GM12874 (cell line): ENCODE data around the gene GARS1.

ENCODE experiments used
- TF ChIP-seq, protein P1 (sequence below): IDR thresholded peaks from 2 replicates; pipeline ENCODE4 v1.5.1; 2011; ENCODE audit warnings: low read depth, mild to moderate bottlenecking, control low read depth, low read length, moderate library complexity; ENCODE audit not compliant: insufficient read depth

Gene GARS1

DNA sequence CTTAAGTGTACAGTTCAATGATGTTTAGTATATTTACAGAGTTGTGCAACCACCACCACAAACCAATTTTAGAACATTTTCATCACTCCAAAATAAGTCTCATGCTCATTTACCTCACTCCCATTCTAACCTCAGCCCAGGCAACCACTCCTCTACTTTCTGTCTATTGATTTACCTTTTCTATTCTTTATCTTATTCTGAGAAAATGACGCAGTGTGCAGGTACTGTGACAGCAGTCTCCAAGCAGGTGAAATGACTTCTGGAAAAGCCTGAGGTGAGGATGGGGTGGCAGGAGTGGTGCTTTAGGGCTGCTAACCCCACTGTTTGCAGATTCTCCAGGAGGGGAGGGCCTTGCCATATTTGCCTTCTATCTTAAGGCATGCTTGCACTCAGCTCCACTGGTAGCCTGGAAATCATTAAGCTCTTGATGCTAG, 39.5 kb downstream of the GARS1 start:
- TF ChIP-seq, protein P1, sequence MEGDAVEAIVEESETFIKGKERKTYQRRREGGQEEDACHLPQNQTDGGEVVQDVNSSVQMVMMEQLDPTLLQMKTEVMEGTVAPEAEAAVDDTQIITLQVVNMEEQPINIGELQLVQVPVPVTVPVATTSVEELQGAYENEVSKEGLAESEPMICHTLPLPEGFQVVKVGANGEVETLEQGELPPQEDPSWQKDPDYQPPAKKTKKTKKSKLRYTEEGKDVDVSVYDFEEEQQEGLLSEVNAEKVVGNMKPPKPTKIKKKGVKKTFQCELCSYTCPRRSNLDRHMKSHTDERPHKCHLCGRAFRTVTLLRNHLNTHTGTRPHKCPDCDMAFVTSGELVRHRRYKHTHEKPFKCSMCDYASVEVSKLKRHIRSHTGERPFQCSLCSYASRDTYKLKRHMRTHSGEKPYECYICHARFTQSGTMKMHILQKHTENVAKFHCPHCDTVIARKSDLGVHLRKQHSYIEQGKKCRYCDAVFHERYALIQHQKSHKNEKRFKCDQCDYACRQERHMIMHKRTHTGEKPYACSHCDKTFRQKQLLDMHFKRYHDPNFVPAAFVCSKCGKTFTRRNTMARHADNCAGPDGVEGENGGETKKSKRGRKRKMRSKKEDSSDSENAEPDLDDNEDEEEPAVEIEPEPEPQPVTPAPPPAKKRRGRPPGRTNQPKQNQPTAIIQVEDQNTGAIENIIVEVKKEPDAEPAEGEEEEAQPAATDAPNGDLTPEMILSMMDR, result no peak

DNA sequence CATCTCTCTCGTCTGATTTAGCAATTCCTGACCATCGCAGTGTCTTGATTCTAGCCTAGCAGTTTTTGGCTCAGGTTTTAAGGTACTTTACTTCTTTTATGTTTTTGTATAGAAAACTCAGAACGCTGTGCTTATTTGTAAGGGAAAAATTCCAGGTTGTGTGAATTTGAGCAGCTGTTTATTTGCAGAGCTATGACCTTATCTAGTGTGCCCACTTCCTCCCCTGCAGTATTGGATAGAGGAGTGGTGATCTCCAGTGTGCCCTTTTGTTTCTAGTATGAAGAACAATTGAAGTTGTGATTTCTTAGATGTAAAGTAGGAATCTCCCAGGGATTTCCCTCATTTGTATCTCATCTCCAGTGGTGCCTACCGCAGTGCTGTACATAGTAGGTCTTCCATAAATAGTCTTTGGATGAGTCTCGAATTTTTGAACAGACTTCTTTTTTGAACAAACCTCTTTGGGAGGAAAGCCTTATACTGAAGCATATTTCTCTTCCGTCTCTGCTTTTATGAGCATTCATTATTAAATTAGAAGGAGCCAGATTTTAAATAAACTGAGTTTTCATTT, 40.0 kb downstream of the GARS1 start:
- TF ChIP-seq, protein P1, result no peak

DNA sequence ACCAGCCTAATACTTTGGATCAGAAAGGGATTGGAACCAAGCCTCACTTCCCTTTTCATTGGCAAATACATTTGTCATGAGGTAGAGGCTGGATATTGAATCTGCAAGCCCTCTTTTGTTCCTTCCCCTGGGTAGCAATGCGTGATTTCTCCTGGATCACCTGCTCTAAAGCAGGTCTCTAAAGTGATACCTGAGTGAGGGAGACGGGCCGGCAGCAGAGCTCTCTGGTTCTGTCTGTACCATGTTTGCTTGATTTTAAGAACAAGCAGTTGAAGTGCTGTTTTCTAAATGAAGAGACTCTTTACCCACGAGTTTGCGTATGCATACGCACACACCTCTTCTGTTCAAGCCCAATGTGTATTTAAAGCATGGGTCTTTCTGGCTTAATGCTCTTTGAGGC, 41.1 kb downstream of the GARS1 start:
- TF ChIP-seq, protein P1, result no peak

DNA sequence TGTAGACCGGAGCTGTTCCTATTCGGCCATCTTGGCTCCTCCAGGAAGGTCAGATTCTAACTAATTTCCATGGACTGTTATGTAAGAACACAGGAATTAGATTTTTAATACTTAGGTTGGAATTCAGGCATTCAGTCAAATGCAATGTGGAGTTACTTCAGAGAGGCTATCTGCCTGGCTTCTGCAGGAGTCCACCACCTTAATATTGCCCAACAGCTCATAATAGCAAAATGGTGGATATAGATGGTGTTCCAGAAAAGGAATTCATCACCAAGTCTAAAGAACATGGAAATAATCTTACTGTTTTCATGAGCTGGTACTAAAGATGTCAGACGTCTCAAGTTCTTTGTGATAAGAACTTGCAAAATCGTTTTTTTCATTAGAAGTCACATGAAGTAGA, 48.1 kb downstream of the GARS1 start:
- TF ChIP-seq, protein P1, result no peak

DNA sequence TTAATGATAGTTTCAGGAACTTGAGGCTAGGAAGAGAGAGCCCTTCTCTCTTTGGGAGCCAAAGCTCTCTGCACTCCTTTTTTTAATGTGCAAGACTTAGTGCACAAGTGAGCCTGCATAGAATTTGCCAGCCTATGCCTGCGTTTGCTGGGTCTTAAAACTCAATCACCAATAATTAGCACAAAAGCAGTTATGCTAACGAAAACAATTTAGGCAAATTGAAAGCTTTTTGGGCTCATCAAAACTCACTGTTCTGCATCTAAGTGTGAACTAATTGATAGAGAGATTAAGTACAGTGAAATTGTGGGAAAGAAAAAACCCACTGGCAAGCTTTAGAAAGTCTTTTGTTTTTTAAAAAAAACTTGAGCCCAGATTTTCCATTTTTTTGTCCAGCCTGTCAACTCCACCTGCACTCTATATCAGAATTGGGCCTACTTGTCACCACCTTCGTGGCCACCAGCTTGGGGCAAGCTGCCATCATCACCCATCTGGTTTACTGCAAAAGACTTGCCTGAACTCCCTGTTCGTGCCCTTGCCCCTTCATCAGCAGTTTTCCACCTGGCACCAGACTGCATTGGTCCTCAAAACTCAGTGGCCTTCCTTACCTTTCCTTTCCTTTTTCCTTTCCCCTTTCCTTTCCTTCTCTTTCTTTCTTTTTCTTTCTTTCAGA, 49.7 kb downstream of the GARS1 start:
- TF ChIP-seq, protein P1, result no peak

DNA sequence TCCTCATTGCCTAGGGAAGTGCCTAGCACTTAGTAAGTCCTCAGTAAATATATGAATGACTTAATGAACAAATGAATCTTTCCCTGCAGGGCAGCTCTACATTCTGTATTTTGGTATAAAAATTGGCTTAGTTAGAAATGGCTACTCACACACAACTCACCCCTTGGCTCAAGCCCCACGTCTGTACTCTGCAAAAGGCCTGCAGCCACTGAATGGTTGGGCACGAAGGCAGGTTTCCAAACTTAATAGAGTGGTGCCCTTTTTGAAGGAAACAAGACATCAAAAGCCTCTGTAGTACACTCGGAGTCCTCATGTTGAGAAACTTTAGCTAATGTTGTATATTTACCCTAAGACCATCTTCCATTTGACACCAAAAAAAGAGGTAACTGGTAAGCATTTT, 51.0 kb downstream of the GARS1 start:
- TF ChIP-seq, protein P1, result no peak

DNA sequence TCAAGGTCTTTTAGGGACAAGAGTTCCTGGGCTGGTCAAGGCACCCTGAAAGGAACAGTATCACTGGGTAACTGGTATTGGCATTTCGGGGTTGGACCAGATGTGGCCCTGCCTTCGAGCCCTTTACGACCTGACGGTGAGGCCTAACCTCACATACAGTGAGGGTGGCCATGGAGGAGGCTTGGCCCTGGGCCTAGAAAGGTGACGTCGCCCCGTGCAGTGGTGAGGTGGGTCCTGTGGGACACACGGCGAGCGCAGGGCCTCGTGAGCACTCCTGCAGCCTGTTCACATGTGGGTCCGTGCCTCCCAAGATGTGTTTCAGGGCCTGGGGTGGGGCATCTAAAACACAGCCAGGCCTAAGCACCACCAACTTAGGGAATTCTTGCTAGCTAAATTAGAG, 51.5 kb downstream of the GARS1 start:
- TF ChIP-seq, protein P1, result no peak
